Neural crest cell (in vitro differentiated cells): Measurements from ENCODE around the gene PDE10A. TPM values are rescaled to one million over a fixed set of nuclear protein-coding genes. Genes with fewer than 3 reads are reported as not detected.

ENCODE experiments used
- DNase-seq: peaks from one replicate; pipeline ENCODE4 v3.0.0; 2021; ENCODE audit warnings: low read depth, mixed read lengths, low spot score
- H3K27ac Mint-ChIP-seq: one replicate; pipeline ENCODE4 v1.8.0; 2021; ENCODE audit warnings: mild to moderate bottlenecking, mixed read lengths; ENCODE audit not compliant: unreplicated experiment
- H3K27me3 Mint-ChIP-seq: 2 replicates; pipeline ENCODE4 v1.8.0; 2021; ENCODE audit warnings: low read depth, mild to moderate bottlenecking, mixed read lengths
- H3K36me3 Mint-ChIP-seq: 2 replicates; pipeline ENCODE4 v1.8.0; 2021; ENCODE audit warnings: low read depth, mild to moderate bottlenecking, mixed read lengths
- H3K4me1 Mint-ChIP-seq: 2 replicates; pipeline ENCODE4 v1.8.0; 2021; ENCODE audit warnings: mixed read lengths
- H3K4me3 Mint-ChIP-seq: one replicate; pipeline ENCODE4 v1.8.0; 2021; ENCODE audit warnings: mild to moderate bottlenecking, mixed read lengths
- H3K9me3 Mint-ChIP-seq: 2 replicates; pipeline ENCODE4 v1.8.0; 2021; ENCODE audit warnings: mixed read lengths
- total RNA-seq: library from RNA; stranded (reverse); gene quantifications from 2 replicates; pipeline ENCODE4 v1.2.1, GENCODE V29; 2021
- TF ChIP-seq, protein P1 (sequence below): fragments of 200-600 bp; sonication (generic); conservative IDR thresholded peaks from 2 replicates; pipeline ENCODE4 v1.5.0; 2021; ENCODE audit warnings: antibody characterized with exemption, mild to moderate bottlenecking

Gene PDE10A
- total RNA-seq, 1 donor from 2014 or later = 26.2 TPM

DNA sequence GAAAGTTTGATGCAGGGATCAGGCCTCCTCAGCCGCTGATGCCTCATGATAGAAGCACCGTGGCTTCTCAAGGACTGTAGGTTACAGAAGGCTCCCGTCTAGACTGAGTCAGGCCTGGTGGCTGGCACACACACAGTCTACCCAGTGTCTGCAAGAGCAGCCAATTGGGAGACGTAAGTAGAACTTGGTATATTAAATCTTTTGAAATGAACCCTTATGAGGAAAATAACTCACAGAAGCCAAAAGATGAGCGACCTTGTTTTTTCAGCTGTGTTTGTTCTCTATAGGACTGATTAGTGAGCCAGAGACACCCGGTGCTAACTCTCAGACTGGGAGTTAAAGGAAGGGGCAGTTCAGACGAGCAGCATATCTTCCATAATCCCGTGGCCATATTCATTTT lies 5.9 kb upstream of the PDE10A start:
- DNase-seq = no peak
- Mint-ChIP-seq H3K9me3 (no peaks in the 10 kb centered on the region), H3K27ac (no peak overlapping the region), H3K4me3 (no peak overlapping the region), H3K4me1 (peaks cover 20% of the 10 kb centered on the region), H3K27me3 (peaks cover 71% of the 10 kb centered on the region), H3K36me3 (no peaks in the 10 kb centered on the region)
- TF ChIP-seq, protein P1, sequence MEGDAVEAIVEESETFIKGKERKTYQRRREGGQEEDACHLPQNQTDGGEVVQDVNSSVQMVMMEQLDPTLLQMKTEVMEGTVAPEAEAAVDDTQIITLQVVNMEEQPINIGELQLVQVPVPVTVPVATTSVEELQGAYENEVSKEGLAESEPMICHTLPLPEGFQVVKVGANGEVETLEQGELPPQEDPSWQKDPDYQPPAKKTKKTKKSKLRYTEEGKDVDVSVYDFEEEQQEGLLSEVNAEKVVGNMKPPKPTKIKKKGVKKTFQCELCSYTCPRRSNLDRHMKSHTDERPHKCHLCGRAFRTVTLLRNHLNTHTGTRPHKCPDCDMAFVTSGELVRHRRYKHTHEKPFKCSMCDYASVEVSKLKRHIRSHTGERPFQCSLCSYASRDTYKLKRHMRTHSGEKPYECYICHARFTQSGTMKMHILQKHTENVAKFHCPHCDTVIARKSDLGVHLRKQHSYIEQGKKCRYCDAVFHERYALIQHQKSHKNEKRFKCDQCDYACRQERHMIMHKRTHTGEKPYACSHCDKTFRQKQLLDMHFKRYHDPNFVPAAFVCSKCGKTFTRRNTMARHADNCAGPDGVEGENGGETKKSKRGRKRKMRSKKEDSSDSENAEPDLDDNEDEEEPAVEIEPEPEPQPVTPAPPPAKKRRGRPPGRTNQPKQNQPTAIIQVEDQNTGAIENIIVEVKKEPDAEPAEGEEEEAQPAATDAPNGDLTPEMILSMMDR = no peak

DNA sequence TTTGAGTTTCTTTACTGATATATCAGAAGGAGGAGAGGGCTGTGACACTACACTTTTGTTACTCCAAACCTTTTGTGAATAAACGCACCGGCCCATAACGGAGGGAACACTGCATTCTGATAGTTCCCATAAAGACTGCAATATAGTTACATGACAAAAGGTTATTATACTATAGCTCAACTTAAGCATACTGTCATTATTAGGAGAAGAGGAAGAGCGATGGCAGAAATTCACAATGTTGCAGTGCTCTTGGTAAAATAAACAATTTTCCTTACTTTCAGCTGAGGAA lies 2.3 kb upstream of the PDE10A start:
- DNase-seq = no peak
- Mint-ChIP-seq H3K27me3 (peaks cover 66% of the 10 kb centered on the region), H3K4me3 (peak overlapping the region; percentile 95), H3K36me3 (no peaks in the 10 kb centered on the region), H3K27ac (no peak overlapping the region), H3K4me1 (peaks cover 26% of the 10 kb centered on the region), H3K9me3 (no peaks in the 10 kb centered on the region)
- TF ChIP-seq, protein P1 = no peak

DNA sequence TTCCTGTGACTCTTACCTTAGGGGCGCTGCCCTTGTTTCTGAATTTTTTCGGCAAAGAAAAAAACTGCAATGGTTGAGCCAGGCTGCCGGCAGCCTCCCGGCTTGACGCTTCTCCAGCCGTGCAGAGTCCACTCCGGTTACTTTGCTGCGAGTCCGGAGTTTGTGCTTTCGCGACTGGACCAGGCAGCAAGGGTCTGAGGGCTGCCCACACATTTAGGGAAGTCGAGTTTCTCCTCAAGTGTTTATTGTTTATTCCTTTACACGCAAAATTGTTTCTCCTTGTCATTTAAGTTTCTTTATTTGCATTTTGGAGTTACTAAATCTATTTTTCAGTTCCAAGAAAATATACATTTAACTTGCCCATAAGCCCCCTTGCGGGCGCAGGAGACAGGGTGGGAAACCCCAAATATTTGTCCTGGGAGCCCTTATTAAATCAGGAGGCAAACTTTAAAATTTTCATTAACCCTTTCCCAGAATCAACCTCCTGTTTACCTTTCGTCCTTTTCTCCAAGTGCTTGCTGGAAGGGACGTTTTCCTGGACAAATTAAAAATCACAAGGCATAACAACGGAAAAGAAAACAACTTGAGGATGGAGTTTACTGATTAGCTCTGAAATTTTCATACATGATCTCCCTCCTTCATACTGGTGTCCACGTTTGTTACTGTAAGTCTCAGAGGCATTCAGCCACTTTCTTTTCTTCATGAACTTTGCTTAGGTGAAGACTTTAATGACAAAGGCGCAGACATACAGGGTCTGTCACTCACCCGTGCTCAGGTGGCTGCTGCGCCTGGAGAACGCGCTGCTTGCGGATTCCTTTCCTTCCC lies 1.7 kb upstream of the PDE10A start:
- Mint-ChIP-seq H3K27ac (no peak overlapping the region), H3K9me3 (no peaks in the 10 kb centered on the region), H3K27me3 (peaks cover 64% of the 10 kb centered on the region), H3K36me3 (peaks cover under 1% of the 10 kb centered on the region), H3K4me1 (peaks cover 29% of the 10 kb centered on the region), H3K4me3 (peak overlapping the region; percentile 95)
- TF ChIP-seq, protein P1 = peak; percentile 45
- DNase-seq = no peak

DNA sequence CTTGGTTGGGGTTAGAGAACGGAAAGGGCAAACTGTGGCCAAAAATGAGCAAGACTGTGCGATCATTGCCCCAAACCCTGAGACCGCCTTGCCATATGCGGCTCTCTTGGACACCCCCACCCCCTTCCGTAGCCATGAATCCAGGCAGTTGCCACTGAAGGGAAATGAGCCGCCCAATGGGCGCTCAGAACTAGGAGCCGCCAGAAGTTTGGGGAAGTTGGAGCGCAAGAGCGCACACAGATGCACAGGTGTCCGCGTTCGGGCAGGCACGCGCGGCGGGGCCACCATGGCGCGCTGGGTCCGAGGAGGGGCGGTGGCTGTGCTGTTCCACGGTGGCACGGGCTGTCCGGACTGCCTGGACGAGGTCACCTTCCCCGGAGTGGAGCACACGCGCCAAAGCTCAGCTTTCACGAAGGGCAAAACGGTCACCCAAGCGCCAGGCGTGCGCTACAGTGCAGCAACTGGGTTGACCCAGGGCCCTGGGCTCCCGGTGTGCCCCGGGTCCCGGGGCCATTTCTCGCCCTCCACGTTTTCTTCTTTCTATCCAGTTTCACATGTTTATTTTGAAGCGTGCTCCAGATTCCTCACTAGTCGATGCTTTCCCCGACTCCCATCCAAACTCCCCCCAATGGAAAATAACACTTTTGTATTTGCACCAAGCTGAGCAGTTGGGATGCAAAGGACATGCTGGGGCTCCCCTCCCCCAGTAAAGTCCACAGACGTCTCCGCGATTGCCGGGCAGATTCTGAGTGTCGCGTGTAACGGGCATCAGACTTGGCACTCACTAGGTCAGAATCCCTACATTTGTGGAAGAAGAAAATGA lies 906 bp upstream of the PDE10A start:
- Mint-ChIP-seq H3K9me3 (no peaks in the 10 kb centered on the region), H3K27ac (no peak overlapping the region), H3K4me1 (peaks cover 36% of the 10 kb centered on the region), H3K36me3 (peaks cover 2% of the 10 kb centered on the region), H3K27me3 (peaks cover 59% of the 10 kb centered on the region), H3K4me3 (peak overlapping the region; percentile 95)
- peak; percentile 11 for DNase-seq
- TF ChIP-seq, protein P1 = no peak

DNA sequence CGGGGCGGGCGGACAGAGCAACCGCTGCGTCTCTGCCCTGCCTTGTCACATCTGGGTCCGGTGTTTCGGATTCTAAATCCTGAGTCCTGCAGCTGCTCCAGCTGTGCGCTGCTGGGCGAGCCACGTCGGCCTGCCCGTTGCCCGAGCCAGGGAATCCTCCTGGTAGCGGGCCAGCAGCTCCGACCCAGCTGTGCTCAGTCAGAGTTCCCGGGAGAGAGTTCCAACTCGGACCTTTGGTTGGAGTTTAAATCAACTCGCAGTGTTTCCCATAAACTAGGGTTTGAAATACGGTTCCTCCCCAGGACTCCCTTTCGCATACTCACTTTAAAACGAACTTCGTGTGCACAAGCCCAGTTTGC lies 315 bp upstream of the PDE10A start:
- Mint-ChIP-seq H3K27ac (no peak overlapping the region), H3K4me3 (peak overlapping the region; percentile 95), H3K9me3 (no peaks in the 10 kb centered on the region), H3K4me1 (peaks cover 41% of the 10 kb centered on the region), H3K27me3 (peaks cover 54% of the 10 kb centered on the region), H3K36me3 (peaks cover 2% of the 10 kb centered on the region)
- TF ChIP-seq, protein P1 = no peak
- peak; percentile 19 for DNase-seq
